IPS DF 19.7 (cell line): ENCODE data around the gene DMD.

Source experiments
- DNase-seq: peaks from one replicate; pipeline ENCODE4 v3.0.0-alpha.2; 2013; ENCODE audit warnings: low read depth, low spot score

Gene DMD

GRCh38 chrX:31870267-31870666 lies 1341.1 kb downstream of the DMD start:
- no peak for DNase-seq

- no peak for DNase-seq
Measured at GRCh38 chrX:31860686-31861085, 1350.7 kb downstream of the DMD start.

DNA sequence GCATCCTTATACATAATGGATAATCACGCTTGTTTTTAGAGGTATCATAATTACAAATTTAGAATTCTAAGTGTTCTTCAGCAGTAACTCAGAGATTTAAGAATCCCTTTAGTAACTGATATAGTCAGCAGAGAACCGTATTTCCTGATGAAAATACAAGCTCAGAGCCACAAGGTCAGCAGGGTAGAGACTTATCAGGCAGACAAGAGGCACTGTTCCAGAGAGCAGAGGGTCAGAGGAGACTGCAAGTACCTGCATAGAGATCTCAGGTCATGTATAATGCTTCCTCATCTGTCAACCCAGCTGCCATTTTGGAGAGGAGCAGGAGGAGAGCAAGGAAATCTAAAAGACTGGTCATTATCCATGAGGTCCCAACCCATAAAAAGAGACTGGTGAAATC lies 1352.4 kb downstream of the DMD start:
- no peak for DNase-seq

DNA sequence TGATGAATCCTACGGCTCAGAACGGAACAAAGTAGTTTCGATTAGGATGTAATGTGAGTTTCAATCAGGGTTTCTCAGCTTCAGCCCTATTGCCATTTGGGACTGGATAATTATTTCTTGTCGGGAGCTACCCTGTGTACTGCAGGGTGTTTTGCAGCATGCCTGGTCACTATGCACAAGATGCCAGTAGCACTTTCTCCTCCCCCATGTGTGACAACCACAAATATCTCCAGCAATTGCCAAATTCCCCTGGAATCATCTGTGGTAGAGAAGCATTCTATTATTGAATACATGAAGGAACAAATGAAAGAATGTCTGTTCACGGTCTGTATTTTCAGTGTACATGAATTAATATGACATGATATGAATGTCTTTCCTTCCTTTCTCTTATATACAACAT lies 1356.6 kb downstream of the DMD start:
- DNase-seq = no peak

GRCh38 chrX:31851761-31852160 lies 1359.6 kb downstream of the DMD start:
- DNase-seq = no peak

DNA sequence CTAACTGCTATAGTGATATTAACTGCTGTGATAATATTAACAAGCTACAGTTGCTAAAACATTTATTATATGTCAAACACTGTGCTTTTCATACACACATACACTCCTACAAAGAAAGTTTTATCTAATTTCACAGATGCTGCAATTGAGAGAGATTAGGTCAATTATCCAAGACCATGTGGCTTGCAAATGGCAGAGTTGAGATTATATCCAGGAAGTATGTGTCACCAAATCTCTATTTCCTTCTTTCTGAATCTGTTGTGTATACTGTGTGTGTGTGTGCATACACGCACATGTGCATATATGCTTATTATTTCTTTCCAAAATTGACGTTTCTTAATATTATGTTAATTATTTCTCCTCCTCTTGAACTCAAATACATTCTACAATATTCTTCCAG lies 1363.6 kb downstream of the DMD start:
- DNase-seq = no peak

GRCh38 chrX:31845003-31845402 lies 1366.3 kb downstream of the DMD start:
- no peak for DNase-seq

GRCh38 chrX:31838617-31839016 lies 1372.7 kb downstream of the DMD start:
- no peak for DNase-seq

DNA sequence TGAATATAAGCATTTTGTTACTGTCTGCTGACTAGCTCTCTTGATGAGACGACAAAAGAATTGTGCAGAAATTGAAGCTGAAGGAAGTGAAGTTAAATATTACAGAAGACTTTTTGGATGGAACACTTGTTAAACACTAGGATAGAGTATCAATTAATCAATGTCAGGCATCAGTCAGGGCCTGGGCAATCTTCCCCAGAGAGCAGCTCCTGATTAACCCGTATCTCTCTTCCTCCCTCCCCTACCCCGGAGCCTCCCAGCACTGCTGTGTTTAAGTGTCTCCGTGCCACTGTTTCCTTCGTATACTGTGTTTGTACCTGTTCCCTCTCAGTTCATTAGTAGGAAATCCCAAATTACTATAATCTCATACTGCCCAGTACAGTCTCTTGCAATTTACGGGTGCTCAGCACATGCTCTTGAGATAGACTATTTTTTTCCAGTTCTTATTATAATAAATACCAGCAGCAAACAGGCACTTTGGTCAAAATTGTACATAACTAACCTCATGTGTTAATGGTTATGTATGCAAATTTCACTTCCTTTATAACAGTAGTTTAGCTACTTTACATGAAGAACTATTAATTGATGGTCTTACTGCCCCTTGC lies 1373.8 kb downstream of the DMD start:
- DNase-seq = no peak

GRCh38 chrX:31836479-31836878 lies 1374.9 kb downstream of the DMD start:
- DNase-seq = no peak

GRCh38 chrX:31832263-31832662 lies 1379.1 kb downstream of the DMD start:
- no peak for DNase-seq

- no peak for DNase-seq
Measured at GRCh38 chrX:31820430-31821210, 1390.7 kb downstream of the DMD start.

DNA sequence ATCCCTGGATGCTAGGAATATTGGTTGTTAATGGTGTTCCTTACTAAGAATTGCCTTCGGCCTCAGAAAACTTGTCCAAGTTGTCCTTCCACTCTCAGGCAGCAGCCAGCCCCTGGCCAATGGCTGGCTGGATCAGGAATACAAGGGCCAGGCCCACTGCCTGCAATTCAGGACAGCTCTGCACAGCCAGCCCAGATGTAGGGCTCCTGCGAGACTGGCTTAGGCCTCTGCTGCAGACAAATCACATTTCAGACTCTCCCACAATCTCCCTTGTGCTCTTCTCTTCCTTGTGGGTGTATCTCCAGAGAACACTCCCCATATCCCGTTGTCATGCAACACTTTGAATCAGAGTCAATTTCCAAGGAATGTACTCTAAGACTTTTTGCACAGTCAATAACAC lies 1391.9 kb downstream of the DMD start:
- DNase-seq = no peak

- no peak for DNase-seq
Measured at GRCh38 chrX:31811106-31811505, 1400.2 kb downstream of the DMD start.

GRCh38 chrX:31808357-31808756 lies 1403.0 kb downstream of the DMD start:
- no peak for DNase-seq

DNA sequence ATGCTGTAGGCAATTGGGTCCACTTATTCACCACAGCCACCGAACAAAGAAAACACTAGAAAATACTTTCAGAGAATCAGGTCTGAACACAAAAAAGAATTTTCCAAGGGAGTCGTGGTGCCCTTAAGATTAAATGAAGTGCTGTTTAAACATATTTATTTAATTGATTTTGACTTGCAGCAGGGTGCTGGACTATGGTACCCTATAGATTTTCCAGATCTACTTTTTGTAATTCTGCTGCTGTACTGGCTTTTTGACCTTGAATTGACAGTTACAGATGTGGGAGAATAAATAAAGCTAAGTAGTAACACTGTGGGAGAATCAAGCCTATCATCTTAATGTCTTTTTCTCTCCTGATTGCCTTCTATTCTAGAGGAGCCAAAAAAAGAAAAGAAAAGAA lies 1404.2 kb downstream of the DMD start:
- no peak for DNase-seq

DNA sequence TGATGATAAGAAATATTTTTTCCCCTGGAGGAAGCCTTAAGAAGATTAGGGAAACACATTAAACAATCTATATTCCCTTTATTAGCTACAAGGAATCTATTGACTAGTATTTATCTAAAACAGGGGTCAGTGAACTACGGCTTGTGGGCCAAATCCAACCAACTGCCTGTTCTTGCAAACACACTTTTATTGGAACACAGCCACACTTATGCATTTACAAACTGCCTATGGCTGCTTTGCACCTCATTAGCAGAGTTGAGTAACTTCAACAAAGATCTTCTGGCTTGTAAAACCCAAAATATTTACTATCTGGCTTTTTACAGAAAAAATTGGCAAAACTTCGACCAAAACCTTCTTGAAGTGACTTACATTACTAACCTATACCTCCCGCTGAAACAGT lies 1405.6 kb downstream of the DMD start:
- no peak for DNase-seq

GRCh38 chrX:31800219-31800618 lies 1411.1 kb downstream of the DMD start:
- no peak for DNase-seq

DNA sequence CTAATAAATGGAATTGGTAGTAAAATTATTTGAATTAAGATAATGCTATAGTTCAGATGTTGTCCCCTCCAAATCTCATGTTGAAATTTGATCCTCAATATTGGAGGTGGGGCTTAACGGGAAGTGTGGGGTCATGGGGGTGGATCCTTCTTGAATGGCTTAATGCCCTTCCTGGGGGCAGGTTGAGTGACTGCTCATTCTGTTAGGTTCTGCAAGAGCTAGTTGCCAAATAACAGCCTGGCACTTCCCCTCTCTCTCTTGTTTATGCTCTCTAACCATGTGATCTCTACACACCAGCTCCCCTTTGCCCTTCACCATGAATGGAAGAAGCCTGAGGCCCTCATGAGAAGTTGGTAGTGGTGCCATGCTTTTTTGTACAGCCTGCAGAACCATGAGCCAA lies 1414.7 kb downstream of the DMD start:
- no peak for DNase-seq

GRCh38 chrX:31747411-31747810 lies 1463.9 kb downstream of the DMD start:
- no peak for DNase-seq

DNA sequence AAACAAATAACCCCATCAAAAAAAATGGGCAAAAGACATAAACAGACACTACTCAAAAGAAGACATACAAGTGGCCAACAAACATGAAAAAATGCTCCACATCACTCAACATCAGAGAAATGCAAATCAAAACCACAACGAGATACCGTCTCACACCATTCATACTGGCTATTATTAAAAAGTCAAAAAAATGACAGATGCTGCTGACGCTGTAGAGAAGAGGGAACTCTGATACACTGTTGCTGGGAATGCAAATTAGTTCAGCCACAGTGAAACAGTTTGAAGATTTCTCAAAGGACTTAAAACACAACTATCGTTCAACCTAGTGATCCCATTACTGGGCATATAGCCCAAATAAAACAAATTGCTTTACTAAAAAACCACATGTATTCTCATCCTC lies 1468.3 kb downstream of the DMD start:
- DNase-seq = no peak

- DNase-seq = no peak
Measured at GRCh38 chrX:31717474-31717873, 1493.9 kb downstream of the DMD start.

GRCh38 chrX:31715675-31716074 lies 1495.7 kb downstream of the DMD start:
- no peak for DNase-seq

GRCh38 chrX:31714797-31715196 lies 1496.6 kb downstream of the DMD start:
- DNase-seq = no peak
